ENCODE measurements around the gene DUSP15.

Gene DUSP15

DNA sequence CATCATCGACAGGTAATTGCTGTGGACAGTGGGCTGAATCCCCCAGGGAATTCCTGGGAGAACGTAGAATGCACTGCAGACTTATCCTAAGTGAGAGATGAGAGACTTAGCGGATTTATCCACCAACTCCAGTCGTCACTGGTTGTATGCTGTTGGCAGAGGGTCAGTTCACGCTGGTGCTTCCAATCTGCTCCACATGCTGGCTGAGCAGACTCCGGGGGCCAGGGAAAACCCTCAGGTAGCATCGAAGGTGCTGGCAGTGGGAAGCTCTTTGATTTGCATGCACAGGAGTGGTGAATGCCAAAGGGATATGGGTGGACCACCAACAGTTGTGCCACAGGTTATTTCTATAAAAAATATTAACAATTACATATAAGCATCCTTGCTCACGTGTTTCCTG lies 20.3 kb upstream of the DUSP15 start:
- DNase-seq = no peak

DNA sequence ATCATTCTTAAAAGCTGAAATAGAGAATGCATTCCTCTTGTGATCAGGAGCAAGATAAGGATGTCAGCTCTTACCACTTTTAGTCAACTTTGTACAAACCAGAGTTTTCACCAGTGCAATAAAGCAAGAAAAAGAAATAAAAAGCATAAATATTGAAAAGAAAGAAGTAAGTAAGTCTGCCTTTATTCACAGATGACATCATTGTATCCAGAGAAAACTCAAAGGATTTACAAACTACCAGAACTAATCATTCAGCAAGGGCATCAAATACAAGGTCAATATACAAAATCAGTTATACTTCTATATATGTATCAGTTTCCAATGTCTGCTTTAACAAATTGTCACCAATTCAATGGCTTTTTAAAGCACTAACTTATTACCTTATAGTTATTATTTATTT lies 13.5 kb upstream of the DUSP15 start:
- DNase-seq = no peak

DNA sequence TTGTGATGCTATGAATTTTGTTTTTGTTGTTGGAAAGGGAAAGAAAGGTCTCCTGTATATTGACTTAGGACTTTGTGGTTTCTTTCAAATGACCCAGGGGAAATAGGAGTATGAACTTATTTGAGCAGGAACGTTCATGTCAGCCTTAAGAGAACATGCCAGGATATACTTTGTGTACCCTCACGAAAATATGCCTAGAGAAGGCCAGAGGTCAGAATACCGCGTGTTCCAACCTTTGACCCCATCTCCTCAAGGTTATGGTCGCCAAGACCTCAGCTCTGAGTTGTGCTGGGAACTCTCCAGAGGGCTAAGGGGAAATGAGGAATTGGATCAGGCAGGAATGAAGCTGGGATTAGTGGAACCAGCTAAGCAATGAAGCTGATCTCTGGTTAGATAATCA lies 11.6 kb upstream of the DUSP15 start:
- DNase-seq = no peak

DNA sequence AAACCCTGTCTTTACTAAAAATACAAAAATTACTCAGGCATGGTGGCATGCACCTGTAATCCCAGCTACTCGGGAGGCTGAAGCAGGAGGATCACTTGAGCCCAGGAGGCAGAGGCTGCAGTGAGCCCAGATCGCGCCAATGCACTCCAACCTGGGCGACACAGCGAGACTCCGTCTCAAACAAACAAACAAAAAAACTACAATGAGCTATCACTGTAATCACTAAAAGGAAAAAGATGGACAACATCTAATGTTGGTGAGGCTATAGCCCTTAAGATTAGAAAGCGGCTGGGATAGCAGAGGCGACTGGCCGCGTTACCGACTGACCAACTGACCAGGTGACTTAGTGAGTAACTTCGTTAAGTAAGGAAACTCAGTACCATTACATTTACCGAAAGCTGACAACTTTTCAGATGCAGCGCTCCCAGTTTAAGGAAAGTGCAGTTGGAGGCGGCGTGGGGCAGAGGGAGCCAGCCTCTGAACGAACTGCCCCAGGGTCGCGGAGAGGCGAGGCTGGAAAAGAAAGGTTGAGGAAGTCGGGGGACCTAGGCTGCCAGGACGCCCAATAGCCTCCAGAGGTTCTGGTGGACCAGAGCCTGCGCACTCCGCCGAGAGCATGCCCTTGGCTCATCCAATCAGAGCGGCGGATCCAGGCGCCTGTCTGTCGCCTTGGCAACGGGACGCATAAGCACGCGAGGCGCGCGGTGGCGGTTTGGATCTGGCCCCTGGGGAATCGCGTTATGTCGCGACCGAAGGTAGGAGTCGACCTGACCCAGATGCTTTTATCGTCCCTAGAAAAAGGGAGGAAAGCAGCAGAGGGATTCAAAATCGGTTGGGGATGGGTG lies 9.0 kb upstream of the DUSP15 start:
- DNase-seq = peak; percentile 96

DNA sequence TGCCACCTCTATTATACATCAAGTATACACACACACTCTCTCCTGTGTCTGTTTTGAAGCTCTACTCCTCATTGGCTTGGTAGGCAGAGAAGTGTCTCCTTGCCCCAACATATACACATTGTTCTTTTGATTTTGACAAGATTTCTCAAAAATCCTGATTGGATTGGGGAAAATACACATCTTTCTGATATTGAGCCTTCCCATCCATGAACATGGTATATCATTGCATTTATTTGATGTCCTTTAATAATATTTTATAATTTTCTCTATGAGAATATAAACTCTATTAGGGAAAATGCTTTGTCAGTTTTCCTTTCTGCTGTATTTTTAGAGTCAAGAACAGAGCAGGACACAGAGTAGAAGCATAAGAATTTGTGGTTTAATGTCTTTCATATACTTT lies 7.4 kb upstream of the DUSP15 start:
- DNase-seq = no peak

DNA sequence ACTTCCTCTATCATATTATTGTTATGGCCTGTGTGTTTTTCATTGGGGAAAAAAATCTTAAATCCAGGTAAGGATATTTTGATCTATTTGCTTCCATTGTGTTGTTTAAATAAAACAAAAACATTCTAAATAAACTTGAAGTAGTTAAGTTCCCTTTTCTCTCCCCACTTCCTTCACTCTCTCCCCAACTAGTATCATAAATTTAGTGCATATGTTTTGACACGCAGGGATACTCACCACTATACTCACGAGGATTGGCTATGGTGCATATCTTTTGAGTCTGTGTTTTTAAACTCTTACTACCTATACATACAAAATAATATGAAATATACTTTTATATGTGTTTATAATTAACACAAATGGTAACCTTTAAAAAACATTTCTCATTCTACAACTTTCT lies 5.3 kb upstream of the DUSP15 start:
- no peak for DNase-seq

DNA sequence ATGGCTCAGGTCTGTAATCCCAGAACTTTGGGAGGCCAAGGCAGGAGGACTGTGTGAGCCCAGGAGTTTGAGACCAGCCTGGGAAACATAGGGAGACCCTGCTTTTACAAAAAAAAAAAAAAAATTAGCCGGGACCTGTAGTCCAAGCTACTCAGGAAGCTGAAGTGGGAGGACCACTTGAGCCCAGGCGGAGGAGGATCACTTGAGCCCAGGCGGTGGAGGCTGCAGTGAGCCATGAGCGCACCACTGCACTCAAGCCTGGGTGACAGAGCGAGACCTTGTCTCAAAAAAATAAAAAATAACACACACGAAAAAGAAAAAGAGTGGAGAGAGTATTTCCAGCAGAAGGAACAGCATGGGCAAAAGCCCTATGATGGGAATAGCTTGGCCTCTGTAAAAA lies 2.1 kb upstream of the DUSP15 start:
- no peak for DNase-seq

DNA sequence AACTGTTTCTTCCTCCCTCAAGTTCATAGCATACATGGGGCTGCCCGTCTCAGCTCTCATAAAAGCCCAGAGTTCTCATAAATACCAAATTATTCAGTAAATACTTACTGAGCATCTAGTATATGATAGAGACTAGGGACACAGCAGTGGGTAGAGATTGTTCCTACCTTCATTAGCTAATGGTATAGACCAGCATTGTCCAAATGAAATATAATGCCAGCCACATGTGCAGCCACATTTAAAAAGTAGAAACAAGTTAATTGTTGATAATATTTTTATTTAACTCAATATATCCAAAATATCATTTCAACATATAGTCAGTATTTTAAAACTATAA lies 1.3 kb upstream of the DUSP15 start:
- DNase-seq = no peak

DNA sequence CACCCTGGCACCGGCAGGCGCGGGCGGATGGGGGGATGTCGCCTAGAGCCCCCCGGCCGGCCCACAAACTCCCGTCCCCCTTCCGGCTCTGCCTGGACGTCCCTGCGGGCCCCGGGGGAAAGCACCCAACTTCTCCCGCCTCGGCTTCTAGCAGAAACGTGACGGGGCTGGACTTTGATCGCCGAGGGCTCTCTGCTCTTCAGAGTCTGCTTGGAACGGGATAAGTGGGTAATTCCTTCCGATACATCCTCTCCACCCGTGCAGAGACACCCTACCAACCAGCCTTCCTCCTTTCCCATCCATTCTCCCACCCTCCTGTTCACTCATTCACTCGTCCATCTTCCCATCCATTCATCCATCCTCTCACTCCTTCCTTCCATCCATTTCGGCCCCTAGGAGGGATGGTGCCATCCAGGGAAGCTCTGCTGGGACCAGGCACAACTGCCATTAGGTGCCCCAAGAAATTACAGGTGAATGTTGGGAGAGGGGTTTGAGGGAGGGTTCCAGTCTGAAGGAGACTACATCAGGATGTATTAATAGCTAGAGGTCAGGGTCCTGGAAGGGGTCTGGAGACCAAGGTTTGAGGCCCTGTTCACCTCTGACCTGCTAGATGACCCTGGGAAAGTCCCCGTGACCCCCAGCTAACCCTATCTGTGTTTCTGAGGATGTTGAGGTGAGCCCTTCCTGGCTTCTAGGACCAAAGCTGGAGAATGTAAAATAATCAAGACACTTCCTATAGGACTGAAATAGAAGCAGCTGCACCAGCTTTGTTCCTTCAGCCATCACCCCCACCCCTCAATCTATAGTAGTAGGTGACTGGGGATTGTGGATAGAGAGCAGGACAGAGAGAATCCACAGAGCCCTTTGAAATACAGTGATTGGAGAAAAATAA lies 645 bp upstream of the DUSP15 start:
- no peak for DNase-seq

DNA sequence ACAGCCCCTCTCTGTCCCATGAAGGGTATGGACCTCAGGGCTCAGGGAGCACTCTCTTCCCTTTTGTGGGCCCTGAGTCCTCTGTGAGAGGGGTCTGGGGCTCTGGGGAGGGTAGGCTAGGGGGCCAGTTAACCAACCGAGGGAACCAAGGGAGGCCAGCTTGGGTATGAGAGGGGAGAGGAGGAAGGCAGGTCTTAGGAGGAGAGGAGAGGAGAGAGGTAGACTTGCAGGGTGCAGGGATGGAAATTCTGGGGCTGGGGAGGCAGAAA lies 720 bp downstream of the DUSP15 start:
- no peak for DNase-seq

DNA sequence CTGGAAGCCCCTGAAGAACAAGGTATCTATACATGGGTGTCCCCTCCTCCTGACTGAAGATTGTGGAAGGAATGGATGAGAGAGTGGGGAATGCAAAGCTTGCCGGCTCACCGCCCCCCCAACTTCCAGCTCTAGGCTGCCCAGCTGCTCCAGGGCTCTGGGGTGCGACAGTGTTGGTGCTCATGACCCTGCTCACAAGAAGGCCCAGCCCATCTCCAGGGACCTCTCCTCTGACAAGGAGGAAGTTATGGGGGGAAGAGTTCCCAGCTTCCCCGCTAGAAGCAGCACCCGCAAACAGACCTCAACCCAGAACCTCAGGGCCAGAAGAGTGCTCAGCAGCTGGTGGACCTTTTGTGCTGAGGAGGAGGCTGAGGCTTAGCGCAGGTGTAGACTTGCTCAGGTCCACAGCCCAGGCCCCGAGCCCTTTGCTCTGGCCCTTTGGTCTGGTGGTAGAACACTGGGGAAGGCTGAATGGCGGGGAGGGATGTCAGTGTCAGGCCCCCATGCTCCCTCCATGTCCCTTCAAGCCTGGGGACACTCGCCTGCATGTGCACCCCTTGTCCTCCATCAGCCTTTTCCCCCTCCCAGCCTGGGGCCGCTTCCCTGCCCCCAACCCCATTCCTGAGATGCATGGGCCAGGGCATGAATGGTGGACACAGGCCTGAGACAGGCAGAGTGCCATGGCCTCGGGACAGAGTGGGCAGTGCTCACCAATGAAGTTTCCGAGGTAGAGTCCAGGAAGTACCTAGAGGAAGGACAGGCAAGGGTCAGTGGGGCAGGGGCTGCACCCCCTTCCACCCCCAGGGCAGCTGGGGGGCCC lies 1.3 kb downstream of the DUSP15 start:
- no peak for DNase-seq

DNA sequence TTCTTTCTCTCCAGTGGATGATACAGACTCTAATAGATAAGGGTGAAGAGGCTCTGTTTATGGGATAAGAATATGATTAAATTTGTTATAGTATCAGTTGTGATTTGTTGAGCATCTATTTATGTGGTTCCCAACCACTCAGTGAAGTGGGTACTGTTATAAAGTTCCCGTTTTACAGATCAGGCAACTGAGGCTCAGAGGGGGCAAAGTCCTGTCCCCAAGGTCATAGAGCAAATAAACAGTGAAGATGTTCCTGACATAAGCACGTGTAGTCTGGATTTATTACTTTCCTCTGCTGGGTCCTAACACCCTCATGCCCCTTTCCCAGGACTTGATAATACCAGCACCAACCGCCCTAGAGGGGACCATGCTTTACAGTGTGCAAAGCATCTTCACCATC lies 4.1 kb downstream of the DUSP15 start:
- no peak for DNase-seq

DNA sequence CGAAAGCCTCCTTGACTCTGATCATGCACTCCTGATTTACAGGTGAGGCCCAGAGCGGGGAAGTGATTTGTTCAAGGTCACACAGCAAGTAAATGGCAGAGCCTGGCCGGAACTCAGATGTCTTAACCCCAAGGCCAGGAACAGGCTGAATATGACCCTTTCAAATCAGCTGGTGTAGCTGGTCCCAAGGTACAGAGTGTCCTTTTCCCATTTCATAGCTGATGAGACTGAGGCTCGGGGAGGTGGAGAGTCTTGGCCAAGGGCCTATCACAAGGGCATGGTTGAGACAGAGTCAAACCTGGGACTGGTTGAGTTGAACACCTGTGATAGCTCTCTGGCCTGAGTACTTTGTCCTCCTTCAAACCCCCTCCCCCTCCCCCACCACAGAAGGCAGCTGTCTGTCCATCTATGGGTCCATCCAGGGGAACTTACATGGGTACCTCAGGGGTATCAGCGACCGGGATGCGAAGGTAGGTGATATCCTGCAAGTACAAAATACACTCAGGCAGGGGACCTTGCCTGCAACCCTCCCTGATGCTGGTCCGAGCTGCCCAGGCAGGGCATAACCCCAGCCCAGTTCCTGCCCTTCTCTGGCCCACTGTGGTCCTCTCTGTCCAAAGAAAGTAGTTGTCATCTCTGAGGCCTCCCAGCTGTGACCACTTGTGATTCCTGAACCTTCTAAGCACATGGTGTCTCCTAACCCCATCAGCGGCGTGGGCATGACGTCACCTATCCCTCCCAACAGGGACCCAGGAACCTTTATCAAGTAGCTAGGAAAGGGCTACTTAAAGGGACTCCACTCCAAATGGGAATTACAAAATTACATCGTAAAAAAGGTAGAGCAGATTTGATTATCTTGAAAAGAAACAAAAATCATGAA lies 5.6 kb downstream of the DUSP15 start:
- DNase-seq = no peak

DNA sequence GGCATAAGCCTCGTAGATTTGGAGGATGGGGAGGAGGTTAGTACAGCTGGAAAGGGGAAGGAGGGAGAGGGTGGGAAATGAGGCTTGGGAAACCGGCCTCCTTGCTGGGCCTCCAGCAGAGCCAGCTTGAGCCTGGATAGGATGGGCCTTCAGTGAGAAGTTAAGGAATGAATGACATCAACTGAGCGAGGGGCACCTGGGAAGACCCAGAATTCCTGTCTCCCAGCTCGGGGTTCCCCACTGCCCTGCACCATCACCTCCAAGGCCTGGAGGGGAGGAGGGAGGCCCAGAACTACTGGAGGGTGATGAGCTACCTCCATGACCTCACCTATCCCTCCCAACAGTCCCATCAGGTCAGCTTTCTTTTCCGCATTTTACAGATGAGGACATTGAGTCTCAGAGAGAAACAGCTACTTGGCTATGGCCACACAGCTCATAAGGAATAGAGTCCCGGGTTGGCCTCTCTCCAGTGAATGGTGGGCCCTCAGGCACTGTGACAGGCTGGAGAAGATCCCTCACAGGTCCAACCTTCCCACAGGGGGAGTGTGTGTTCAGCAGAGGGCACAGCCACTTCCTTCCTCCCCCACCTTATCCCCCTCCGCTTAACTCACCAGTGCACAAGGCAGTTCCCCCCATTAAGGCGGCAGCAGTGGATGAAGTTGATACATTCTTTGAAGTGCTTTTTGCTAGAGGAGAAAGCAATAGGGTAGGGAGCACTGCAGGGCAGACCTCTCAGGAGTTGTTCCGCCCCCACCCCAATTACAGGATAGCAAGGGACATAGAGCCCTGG lies 6.8 kb downstream of the DUSP15 start:
- no peak for DNase-seq

DNA sequence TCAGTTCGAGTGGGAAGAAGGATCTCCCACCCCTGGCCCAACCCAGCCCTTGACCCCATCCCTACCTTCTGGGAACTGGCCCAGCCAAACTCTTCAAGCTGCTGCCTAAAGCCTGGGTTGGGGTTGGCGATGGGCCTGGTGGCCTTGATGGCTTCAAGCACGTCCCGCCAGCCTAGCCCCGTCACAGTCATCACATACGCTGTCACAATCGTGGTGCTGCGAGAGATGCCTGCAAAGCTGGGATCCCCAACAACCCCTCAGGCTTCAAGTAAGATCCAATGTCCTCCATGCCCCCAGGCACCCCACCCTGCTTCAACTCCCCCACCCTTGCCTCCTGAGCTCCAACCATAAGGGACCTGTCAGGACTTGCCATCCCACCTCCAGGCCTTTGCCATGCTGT lies 7.8 kb downstream of the DUSP15 start:
- DNase-seq = no peak

DNA sequence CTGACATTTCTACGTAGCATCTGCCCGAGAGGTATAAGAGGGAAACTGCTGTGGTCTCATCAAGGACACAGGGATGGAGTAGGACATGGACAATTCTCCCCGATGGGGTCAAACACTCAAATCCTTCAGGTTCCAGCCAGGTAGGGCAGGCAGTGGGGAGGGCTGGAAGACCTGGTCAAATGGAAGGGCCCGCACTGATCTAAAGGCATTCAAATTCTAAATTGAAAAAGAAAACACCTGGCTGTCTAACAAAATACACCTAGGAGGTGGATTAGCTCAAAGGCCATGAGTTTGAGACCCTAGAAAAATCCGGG lies 8.2 kb downstream of the DUSP15 start:
- no peak for DNase-seq

DNA sequence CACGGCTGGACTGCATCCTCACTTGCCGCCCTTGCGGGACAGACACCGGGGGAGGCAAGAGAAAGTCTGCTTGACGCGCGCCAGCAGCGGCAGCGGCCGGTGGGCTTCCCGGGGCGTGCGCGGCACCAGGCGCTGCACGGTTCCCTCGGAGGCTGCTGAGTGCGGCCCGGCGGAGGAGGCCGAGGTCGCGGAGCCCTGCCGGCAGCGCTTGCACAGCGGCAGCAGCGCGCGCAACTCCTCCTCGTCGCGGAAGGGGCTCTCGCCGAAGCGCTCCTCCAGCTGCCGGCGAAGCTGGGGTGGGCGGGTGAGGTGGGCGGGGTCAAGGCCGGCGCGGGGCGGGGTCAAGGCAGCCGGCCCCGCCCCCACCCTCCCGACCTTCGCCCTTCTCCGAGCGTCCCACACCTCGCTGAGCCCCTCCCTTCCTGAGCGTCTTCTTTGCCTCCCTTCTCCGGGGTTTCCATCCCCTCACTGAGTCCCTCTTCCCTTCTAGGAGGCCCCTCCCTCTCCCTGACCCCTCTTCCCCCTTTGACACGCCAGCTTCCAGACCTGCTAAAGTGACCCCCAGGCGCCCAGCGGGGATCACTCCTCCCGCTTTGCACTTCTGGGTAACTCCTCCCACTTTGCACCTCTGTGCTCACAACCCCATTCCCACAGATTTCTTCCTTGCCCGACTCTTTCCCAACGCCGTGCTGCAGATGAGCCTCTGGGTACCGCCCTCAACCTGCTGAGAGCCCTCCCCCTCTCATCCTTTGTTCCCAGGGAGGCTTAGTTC lies 8.8 kb downstream of the DUSP15 start:
- DNase-seq = peak; percentile 20

DNA sequence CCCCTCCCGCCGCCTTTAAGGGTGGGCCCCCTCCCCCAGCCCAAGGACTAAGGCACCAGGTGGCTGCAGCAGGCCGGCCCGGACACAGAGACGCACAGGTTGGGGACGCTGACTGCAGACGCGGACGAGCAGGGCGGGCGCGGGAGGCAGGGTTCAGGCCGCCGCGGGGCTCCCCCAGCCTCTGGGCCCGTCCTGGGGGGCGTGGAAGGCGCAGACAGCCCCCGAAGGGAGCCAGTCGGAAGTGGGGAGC lies 9.3 kb downstream of the DUSP15 start:
- no peak for DNase-seq

DNA sequence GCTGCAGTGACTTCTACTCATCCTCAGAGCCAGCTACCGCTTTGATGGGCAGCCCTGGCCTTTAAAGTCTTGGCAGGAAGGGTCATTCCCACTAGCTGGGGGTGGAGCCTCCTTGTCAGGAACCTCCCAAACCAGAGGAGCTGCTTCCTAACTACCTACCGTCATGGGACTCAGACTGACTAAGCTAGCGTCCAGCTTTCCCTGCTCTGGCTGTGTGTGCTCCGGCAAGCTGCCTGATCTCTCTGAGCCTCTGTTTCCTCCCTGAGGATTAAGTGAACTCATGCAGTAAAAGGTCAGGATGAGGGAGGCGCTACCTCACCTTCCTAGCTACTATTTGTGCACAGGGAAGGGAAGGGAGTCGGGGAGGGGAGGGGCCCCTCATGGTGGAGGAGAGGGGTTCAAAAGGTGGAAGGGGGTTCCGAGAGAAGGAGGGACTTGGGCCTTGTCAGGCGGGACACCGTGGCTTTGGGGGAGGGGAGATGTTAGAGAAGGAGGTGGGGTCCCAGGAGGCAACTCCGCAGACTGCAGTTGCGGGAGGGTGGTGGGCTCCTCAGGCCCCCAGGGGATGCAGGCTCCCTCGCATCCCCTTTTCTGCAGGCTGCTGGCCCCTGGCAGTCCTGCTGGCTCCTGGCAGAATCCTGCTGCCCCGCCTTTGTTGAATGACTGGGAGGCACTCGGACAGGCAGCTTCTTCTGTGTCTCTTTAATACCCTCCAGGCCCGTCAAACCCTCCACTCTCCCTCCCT lies 9.8 kb downstream of the DUSP15 start:
- DNase-seq = no peak

DNA sequence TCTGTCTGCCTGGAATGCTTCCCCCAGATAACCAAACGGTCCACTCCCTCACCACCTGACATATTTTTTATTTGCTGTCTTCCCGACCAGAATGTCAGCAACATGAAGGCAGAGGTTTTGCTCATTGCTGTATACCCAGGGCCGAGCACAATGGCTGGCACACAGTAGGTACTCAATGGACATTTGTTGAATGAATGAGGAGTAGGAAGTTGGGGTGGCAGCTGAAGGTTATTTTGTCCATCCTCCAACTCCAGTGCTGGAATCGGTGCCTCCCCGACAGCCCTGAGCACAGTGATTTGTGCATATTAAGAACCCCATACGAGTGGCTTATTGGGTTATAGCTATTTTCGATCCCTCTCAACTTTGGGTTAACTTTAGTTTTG lies 10.3 kb downstream of the DUSP15 start:
- DNase-seq = no peak
